ENCODE measurements around the gene ACSL6. TPM values are rescaled to one million over a fixed set of nuclear protein-coding genes. Genes with fewer than 3 reads are reported as not detected.

ACSL6 gene
- total RNA-seq, 4 donors from 2014 or later = 0.22 to 3.3 (median 0.81) TPM

DNA sequence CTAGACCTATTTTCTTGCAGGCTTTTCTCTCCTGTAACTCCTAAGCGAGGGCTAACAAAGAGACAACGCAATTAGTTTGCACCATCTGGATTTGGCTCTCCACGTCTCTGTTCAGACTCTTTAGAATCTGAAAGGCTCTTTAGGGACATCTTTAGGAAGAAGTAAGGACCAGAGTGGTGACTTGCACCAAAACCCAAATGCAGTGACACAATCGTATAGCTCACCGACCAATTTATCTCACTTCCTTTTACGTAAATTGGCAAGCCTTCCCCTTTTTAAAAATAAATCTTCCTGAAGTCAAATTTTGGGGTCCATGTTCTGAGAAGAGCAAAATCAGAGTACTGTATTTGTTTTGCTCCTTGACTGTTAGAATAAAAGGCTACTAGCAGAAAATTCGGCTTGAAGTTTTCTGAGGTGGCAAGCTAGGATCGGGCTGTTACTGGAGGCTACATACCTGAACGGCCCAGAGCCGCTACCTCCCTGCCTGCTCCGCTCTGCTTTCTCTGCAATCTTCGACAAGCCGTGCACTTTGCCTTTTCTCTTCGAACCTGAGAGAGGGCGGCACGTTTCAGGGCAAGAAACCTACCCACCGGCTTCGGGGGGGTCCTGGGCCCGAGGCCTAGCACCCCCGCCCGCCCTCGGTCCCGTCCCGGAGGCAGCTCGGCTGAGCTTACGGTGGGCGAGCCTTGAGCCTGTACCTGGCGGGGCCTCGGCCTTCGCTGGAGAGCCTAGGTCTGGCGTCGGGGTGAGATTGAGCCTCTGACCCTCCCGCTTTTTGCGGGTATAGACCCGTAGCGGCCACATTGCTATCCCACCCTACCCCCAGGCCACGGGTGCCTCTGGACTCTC, 66.5 kb downstream of the ACSL6 start:
- 82 to 89% methylated on average over 35 to 37 of the region's 37 CpGs for WGBS, 2 donors
- Histone ChIP-seq H3K9me3 (peaks cover 0 to 3% (median 0%) of the 10 kb centered on the region in 4 donors), H3K27ac (no peak overlapping the region), H3K4me3 (no peak overlapping the region), H3K4me1 (no peaks in the 10 kb centered on the region), H3K27me3 (no peaks in the 10 kb centered on the region), H3K36me3 (no peaks in the 10 kb centered on the region)
- no peak for DNase-seq (ENCODE audit: low spot score in 2 of 2)
- no peak for TF ChIP-seq POLR2A (IDR thresholded peaks at IDR 0.05)
- TF ChIP-seq, protein P1, sequence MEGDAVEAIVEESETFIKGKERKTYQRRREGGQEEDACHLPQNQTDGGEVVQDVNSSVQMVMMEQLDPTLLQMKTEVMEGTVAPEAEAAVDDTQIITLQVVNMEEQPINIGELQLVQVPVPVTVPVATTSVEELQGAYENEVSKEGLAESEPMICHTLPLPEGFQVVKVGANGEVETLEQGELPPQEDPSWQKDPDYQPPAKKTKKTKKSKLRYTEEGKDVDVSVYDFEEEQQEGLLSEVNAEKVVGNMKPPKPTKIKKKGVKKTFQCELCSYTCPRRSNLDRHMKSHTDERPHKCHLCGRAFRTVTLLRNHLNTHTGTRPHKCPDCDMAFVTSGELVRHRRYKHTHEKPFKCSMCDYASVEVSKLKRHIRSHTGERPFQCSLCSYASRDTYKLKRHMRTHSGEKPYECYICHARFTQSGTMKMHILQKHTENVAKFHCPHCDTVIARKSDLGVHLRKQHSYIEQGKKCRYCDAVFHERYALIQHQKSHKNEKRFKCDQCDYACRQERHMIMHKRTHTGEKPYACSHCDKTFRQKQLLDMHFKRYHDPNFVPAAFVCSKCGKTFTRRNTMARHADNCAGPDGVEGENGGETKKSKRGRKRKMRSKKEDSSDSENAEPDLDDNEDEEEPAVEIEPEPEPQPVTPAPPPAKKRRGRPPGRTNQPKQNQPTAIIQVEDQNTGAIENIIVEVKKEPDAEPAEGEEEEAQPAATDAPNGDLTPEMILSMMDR (IDR thresholded peaks at IDR 0.05) = no peak
- TF ChIP-seq EP300 (IDR thresholded peaks at IDR 0.05) = no peak

DNA sequence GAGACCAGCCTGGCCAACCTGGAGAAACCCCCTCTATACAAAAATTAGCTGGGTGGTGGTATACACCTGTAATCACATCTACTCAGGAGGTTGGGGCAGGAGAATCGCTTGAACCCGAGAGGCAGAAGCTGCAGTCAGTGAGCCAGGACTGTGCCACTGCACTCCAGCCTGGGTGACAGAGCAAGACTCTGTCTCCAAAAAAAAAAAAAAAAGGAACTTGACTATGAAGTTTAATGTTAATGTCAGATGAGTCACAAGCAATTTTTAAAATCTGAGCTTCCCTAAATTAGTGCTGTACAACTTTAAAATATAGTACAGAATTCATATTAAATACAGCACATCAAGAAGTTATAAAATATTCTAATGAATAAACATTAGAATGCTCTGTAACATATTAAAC, 67.5 kb downstream of the ACSL6 start:
- Histone ChIP-seq H3K27me3 (no peaks in the 10 kb centered on the region), H3K9me3 (peaks cover 0 to 3% (median 0%) of the 10 kb centered on the region in 4 donors), H3K27ac (no peak overlapping the region), H3K4me3 (no peak overlapping the region), H3K36me3 (no peaks in the 10 kb centered on the region), H3K4me1 (no peaks in the 10 kb centered on the region)
- WGBS, 2 donors = 79 to 82% methylated on average over 2 of the region's 2 CpGs
- TF ChIP-seq, protein P1 (IDR thresholded peaks at IDR 0.05) = no peak
- TF ChIP-seq EP300 (IDR thresholded peaks at IDR 0.05) (no peak), POLR2A (IDR thresholded peaks at IDR 0.05) (no peak)
- DNase-seq (ENCODE audit: low spot score in 2 of 2) = no peak

DNA sequence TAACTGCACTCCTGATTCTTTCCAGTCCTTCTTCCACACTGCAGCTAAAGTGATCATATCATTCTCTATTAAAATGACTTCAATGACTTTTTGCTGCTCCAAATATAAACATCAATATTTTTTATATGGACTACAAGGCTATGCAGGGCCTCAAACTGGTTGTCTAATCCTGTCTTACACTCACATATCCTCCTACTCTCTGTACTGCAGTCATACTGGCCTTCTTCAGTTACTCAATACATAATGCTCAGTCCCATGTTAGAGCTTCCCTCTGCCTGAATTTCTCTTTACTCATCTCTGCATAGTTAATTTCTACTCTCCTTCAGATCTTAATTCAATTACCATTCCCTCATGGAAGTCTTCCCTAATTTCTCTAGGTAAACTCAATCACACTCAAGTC, 69.4 kb downstream of the ACSL6 start:
- H3K27ac ChIP-seq = no peak overlapping the region
- no peaks in the 10 kb centered on the region for H3K4me1 ChIP-seq
- TF ChIP-seq EP300 (IDR thresholded peaks at IDR 0.05) (no peak), POLR2A (IDR thresholded peaks at IDR 0.05) (no peak)
- TF ChIP-seq, protein P1 (IDR thresholded peaks at IDR 0.05) = no peak
- H3K4me3 ChIP-seq = no peak overlapping the region
- peaks cover 0 to 3% (median 0%) of the 10 kb centered on the region in 4 donors for H3K9me3 ChIP-seq
- H3K27me3 ChIP-seq = no peaks in the 10 kb centered on the region
- DNase-seq (ENCODE audit: low spot score in 2 of 2) = no peak
- no peaks in the 10 kb centered on the region for H3K36me3 ChIP-seq

DNA sequence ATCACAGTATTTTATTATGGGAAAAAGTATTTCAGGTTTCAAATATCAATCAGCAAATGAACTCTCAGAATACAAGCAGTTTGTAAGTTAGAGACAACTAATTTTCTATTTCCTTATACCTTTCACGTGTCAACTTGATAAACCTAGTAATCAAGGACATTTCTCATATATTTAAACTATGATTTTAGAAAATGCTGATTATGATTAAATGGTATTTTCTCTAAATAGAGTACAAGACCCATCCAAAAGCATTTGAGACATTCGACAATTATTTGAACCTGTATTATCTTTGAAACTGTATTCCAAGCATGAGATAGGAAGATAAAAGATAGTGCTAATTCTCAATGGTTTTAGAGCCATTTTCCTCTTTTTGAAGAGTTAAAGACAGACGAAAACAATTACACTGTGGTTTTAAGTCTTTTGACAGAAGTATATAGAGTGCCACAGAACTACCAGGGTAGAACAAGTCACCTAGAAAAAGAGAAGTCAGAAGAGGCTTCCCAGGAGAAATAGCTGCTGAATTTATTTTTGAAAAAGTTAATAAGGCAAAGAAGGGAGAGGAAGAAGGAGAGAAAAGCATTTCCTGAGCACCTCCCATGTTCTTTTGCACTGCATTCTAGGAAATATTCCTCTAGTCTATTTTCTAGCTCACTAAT, 71.6 kb downstream of the ACSL6 start:
- WGBS, 2 donors = 63 to 74% methylated on average over 3 of the region's 3 CpGs

More for the DNA sequence above, 71.6 kb downstream of the ACSL6 start:
- DNase-seq (ENCODE audit: low spot score in 2 of 2) = no peak
- H3K4me3 ChIP-seq = no peak overlapping the region
- H3K27ac ChIP-seq = no peak overlapping the region
- no peaks in the 10 kb centered on the region for H3K27me3 ChIP-seq
- no peaks in the 10 kb centered on the region for H3K9me3 ChIP-seq
- TF ChIP-seq, protein P1 (IDR thresholded peaks at IDR 0.05) = no peak
- TF ChIP-seq POLR2A (IDR thresholded peaks at IDR 0.05) (no peak), EP300 (IDR thresholded peaks at IDR 0.05) (no peak)
- no peaks in the 10 kb centered on the region for H3K4me1 ChIP-seq
- no peaks in the 10 kb centered on the region for H3K36me3 ChIP-seq
